SK-N-MC (cell line): ENCODE measurements around the gene EFNA3.

Experiments used
- DNase-seq: peaks from one replicate; pipeline ENCODE4 v3.0.0-alpha.2; 2011; ENCODE audit warnings: low read depth, low spot score
- H3K27ac ChIP-seq: fragments of 200-600 bp; sonication (generic); 2 replicates; pipeline ENCODE4 v1.5.1; 2016; ENCODE audit warnings: mixed run types
- H3K36me3 ChIP-seq: fragments of 200-600 bp; sonication (generic); 2 replicates; pipeline ENCODE4 v1.6.1; 2017; ENCODE audit warnings: antibody characterized with exemption, low read length, mixed read lengths; ENCODE audit not compliant: insufficient read depth
- H3K4me3 ChIP-seq: fragments of 200-600 bp; sonication (generic); 2 replicates; pipeline ENCODE4 v1.5.1; 2016
- H3K9ac ChIP-seq: fragments of 200-600 bp; sonication (generic); 2 replicates; pipeline ENCODE4 v1.8.0; 2017; ENCODE audit warnings: mixed run types, mixed read lengths; ENCODE audit not compliant: insufficient read length
- H3K9me3 ChIP-seq: fragments of 200-600 bp; sonication (generic); 2 replicates; pipeline ENCODE4 v1.6.1; 2017; ENCODE audit warnings: low read depth, mild to moderate bottlenecking, antibody characterized with exemption, low read length, moderate library complexity, mixed read lengths
- EZH2 ChIP-seq: fragments of 200-600 bp; sonication (generic); IDR thresholded peaks from one replicate; pipeline ENCODE4 v1.6.1; 2017; ENCODE audit warnings: antibody characterized with exemption
- FOXP2 ChIP-seq: optimal IDR thresholded peaks from 2 replicates; pipeline ENCODE3; 2011; ENCODE audit warnings: mild to moderate bottlenecking, moderate library complexity; ENCODE audit not compliant: insufficient read depth; ENCODE audit errors: extremely low read length, control extremely low read depth
- POLR2AphosphoS5 ChIP-seq: IDR thresholded peaks from 2 replicates; pipeline ENCODE4 v1.6.1; 2012; ENCODE audit warnings: mild to moderate bottlenecking, low read depth, low read length, borderline replicate concordance

EFNA3 gene

GRCh38 chr1:155122308-155122707, 43.7 kb downstream of the EFNA3 start:
- DNase-seq = no peak
- no peak for TF ChIP-seq EZH2
- no peak for TF ChIP-seq FOXP2
- TF ChIP-seq POLR2AphosphoS5 = no peak
- H3K9me3 ChIP-seq = no peaks in the 10 kb centered on the region

GRCh38 chr1:155123801-155124200, 45.2 kb downstream of the EFNA3 start:
- no peaks in the 10 kb centered on the region for H3K36me3 ChIP-seq
- H3K27ac ChIP-seq = no peak overlapping the region
- no peaks in the 10 kb centered on the region for H3K9me3 ChIP-seq
- no peak for TF ChIP-seq POLR2AphosphoS5
- no peak for TF ChIP-seq EZH2
- no peak for TF ChIP-seq FOXP2
- DNase-seq = no peak
- H3K4me3 ChIP-seq = no peak overlapping the region
- H3K9ac ChIP-seq = no peak overlapping the region

More at GRCh38 chr1:155122308-155122707, 43.7 kb downstream of the EFNA3 start:
- H3K9ac ChIP-seq = no peak overlapping the region
- no peaks in the 10 kb centered on the region for H3K36me3 ChIP-seq
- no peak overlapping the region for H3K4me3 ChIP-seq
- no peak overlapping the region for H3K27ac ChIP-seq

- TF ChIP-seq EZH2 (no peak), POLR2AphosphoS5 (no peak), FOXP2 (no peak)
- Histone ChIP-seq H3K27ac (no peak overlapping the region), H3K4me3 (peak overlapping the region; percentile 37), H3K9ac (no peak overlapping the region), H3K9me3 (no peaks in the 10 kb centered on the region), H3K36me3 (no peaks in the 10 kb centered on the region)
- no peak for DNase-seq
Observed at GRCh38 chr1:155124503-155125463, 46.1 kb downstream of the EFNA3 start.

GRCh38 chr1:155125511-155125945, 46.9 kb downstream of the EFNA3 start:
- H3K27ac ChIP-seq = no peak overlapping the region
- no peak overlapping the region for H3K9ac ChIP-seq
- no peaks in the 10 kb centered on the region for H3K9me3 ChIP-seq
- TF ChIP-seq FOXP2 (no peak), EZH2 (no peak)
- H3K4me3 ChIP-seq = no peak overlapping the region; the same call in 1 of the 2 replicates
- DNase-seq = no peak
- no peaks in the 10 kb centered on the region for H3K36me3 ChIP-seq

GRCh38 chr1:155125946-155126555, 47.4 kb downstream of the EFNA3 start:
- H3K27ac ChIP-seq = no peak overlapping the region
- H3K9ac ChIP-seq = no peak overlapping the region
- DNase-seq = no peak
- TF ChIP-seq EZH2 (no peak), POLR2AphosphoS5 (no peak)
- H3K4me3 ChIP-seq = peak overlapping the region; percentile 92
- H3K36me3 ChIP-seq = peaks cover 2% of the 10 kb centered on the region; the same call in 1 of the 2 replicates
- H3K9me3 ChIP-seq = no peaks in the 10 kb centered on the region

GRCh38 chr1:155126556-155127104, 48.0 kb downstream of the EFNA3 start:
- TF ChIP-seq POLR2AphosphoS5 (peak; percentile 50), FOXP2 (no peak)
- Histone ChIP-seq H3K36me3 (peaks cover 8% of the 10 kb centered on the region; the same call in 1 of the 2 replicates), H3K27ac (peak overlapping the region; percentile 80; the same call in 1 of the 2 replicates), H3K9ac (peak overlapping the region; percentile 59), H3K9me3 (no peaks in the 10 kb centered on the region), H3K4me3 (peak overlapping the region; percentile 92)
- DNase-seq = peak; percentile 35

- Histone ChIP-seq H3K4me3 (peak within 1 kb of the TSS; percentile 92), H3K27ac (peak within 1 kb of the TSS; percentile 80; the same call in 1 of the 2 replicates), H3K9me3 (no peaks in the 10 kb centered on the region), H3K36me3 (peaks cover 11% of the 10 kb centered on the region; the same call in 1 of the 2 replicates), H3K9ac (peak within 1 kb of the TSS; percentile 78)
- TF ChIP-seq EZH2 = no peak
- peak; percentile 93 for TF ChIP-seq POLR2AphosphoS5
- peak; percentile 53 for TF ChIP-seq FOXP2
- no peak for DNase-seq
Observed at GRCh38 chr1:155127105-155127966, 48.7 kb downstream of the EFNA3 start, which contains the start of gene EFNA1. Gene EFNA1 (plus strand): TSS chr1:155127876. CDS start chr1:155127978, 102 bp downstream.
